Glutamatergic neuron (in vitro differentiated cells): ENCODE measurements around the gene SYT6. TPM values are rescaled to one million over a fixed set of nuclear protein-coding genes. Genes with fewer than 3 reads are reported as not detected.
A peak's percentile ranks its signal among the peaks of the same experiment; 100 is the strongest.

Experiments
- DNase-seq: peaks from one replicate; pipeline ENCODE4 v3.0.0; 2022
- H3K27ac Mint-ChIP-seq: one replicate; pipeline ENCODE4 v1.8.0; 2020; ENCODE audit warnings: mild to moderate bottlenecking, mixed read lengths, inconsistent platforms; ENCODE audit not compliant: unreplicated experiment
- H3K27me3 Mint-ChIP-seq: one replicate; pipeline ENCODE4 v1.8.0; 2020; ENCODE audit warnings: mild to moderate bottlenecking, moderate library complexity, mixed read lengths, inconsistent platforms; ENCODE audit not compliant: unreplicated experiment
- H3K36me3 Mint-ChIP-seq: one replicate; pipeline ENCODE4 v1.8.0; 2020; ENCODE audit warnings: mild to moderate bottlenecking, mixed read lengths, inconsistent platforms; ENCODE audit not compliant: unreplicated experiment
- H3K4me1 Mint-ChIP-seq: one replicate; pipeline ENCODE4 v1.8.0; 2020; ENCODE audit warnings: mild to moderate bottlenecking, low read depth, mixed read lengths, inconsistent platforms; ENCODE audit not compliant: unreplicated experiment
- H3K4me3 Mint-ChIP-seq: one replicate; pipeline ENCODE4 v1.8.0; 2020; ENCODE audit warnings: mild to moderate bottlenecking, mixed read lengths, inconsistent platforms; ENCODE audit not compliant: unreplicated experiment
- H3K9me3 Mint-ChIP-seq: one replicate; pipeline ENCODE4 v1.8.0; 2020; ENCODE audit warnings: mild to moderate bottlenecking, moderate library complexity, mixed read lengths, inconsistent platforms; ENCODE audit not compliant: unreplicated experiment
- CTCF ChIP-seq: fragments of 200-600 bp; sonication (generic); IDR thresholded peaks from one replicate; pipeline ENCODE4 v1.5.0; 2021; ENCODE audit not compliant: partially characterized antibody, unreplicated experiment
- total RNA-seq: library from RNA; stranded (reverse); fragmentation: NEBNext Ultra II Directional; extraction: Animal tissue kit (Norgen Biotek cat#: 25700); gene quantifications from one replicate; pipeline ENCODE4 v1.2.1, GENCODE V29; 2021; ENCODE audit not compliant: unreplicated experiment

SYT6 gene
- total RNA-seq, 1 donor from 2014 or later: 11.1 TPM

- no peak for TF ChIP-seq CTCF
- Mint-ChIP-seq H3K4me1 (peaks cover 28% of the 10 kb centered on the region), H3K27me3 (peaks cover 15% of the 10 kb centered on the region), H3K36me3 (no peaks in the 10 kb centered on the region), H3K9me3 (peaks cover 5% of the 10 kb centered on the region), H3K27ac (no peak overlapping the region), H3K4me3 (no peak overlapping the region)
- DNase-seq: no peak
These were observed 2.0 kb upstream of the SYT6 start for GRCh38 chr1:114155706-114156105.

- peak; percentile 45 for DNase-seq
- H3K4me3 Mint-ChIP-seq: no peak overlapping the region
- H3K9me3 Mint-ChIP-seq: peaks cover 5% of the 10 kb centered on the region
- no peak for TF ChIP-seq CTCF
- peaks cover 21% of the 10 kb centered on the region for H3K4me1 Mint-ChIP-seq
- no peaks in the 10 kb centered on the region for H3K36me3 Mint-ChIP-seq
- no peak overlapping the region for H3K27ac Mint-ChIP-seq
- peaks cover 15% of the 10 kb centered on the region for H3K27me3 Mint-ChIP-seq
These were observed 1.3 kb upstream of the SYT6 start for GRCh38 chr1:114154963-114155322.

GRCh38 chr1:114154146-114154962 lies 685 bp upstream of the SYT6 start:
- H3K27me3 Mint-ChIP-seq: peaks cover 15% of the 10 kb centered on the region
- H3K9me3 Mint-ChIP-seq: peaks cover 5% of the 10 kb centered on the region
- peak overlapping the region; percentile 91 for H3K4me3 Mint-ChIP-seq
- no peaks in the 10 kb centered on the region for H3K36me3 Mint-ChIP-seq
- no peak for TF ChIP-seq CTCF
- peak; percentile 74 for DNase-seq
- H3K27ac Mint-ChIP-seq: peak overlapping the region; percentile 75
- H3K4me1 Mint-ChIP-seq: peaks cover 15% of the 10 kb centered on the region

- peaks cover 15% of the 10 kb centered on the region for H3K27me3 Mint-ChIP-seq
- TF ChIP-seq CTCF: no peak
- peak overlapping the region; percentile 65 for H3K4me3 Mint-ChIP-seq
- peaks cover 21% of the 10 kb centered on the region for H3K4me1 Mint-ChIP-seq
- peak; percentile 75 for DNase-seq
- peaks cover 5% of the 10 kb centered on the region for H3K9me3 Mint-ChIP-seq
- H3K27ac Mint-ChIP-seq: no peak overlapping the region
- H3K36me3 Mint-ChIP-seq: no peaks in the 10 kb centered on the region
These were observed 985 bp downstream of the SYT6 start for GRCh38 chr1:114152508-114153260.

GRCh38 chr1:114152089-114152507 lies 1.6 kb downstream of the SYT6 start:
- Mint-ChIP-seq H3K27me3 (peaks cover 15% of the 10 kb centered on the region), H3K27ac (no peak overlapping the region), H3K9me3 (peaks cover 5% of the 10 kb centered on the region), H3K4me1 (peaks cover 21% of the 10 kb centered on the region), H3K36me3 (no peaks in the 10 kb centered on the region), H3K4me3 (peak overlapping the region; percentile 65)
- no peak for TF ChIP-seq CTCF
- DNase-seq: peak; percentile 27
